A204.1 (cell line): ENCODE data around the gene CCDC78.
"Not testable (repeated sequence)": the region's sequence is repeated elsewhere in the genome, so short reads cannot be mapped to it uniquely, and the experiment has no call there.

Experiments used
- FAIRE-seq: peaks from 2 replicates; lab custom pipeline; 2012; peaks lifted over from hg19 to GRCh38; lab: Jason Lieb, UNC

Gene CCDC78

DNA sequence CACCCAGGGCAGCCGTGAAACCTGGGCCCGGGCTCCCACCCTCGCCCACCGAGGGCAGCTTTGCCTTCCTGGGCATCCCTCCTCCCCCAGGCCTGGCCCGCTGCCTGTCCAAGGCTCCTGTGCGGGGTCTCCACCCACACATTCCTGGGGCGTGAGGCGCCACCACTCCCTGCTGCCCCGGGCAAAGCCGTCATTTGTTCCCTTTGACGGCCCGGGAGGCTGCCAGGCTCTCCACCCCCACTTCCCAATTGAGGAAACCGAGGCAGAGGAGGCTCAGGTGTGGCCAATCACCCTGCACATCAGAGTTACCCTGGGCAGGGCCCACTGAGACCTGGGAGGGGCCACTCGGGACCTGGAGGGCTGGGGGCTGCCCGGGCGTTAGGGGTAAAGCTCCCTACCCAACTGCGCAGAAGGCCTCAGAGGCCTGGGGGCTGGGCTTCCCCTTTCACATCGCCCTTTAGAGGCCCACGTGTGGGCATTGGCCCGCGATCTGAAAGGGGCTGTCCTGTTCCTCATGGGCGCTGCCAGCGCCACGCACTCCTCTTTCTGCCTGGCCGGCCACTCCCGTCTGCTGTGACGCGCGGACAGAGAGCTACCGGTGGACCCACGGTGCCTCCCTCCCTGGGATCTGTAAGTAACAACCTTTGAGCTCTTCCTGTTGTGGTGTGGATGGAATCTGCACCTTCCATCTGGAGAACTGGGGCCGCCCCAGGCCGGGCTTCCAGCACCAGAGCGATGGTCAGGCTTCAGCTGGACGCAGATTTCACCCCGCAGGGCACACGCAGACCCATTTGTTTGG is 34.5 kb upstream of the CCDC78 start, which contains the start of gene MSLN:
TSS of gene MSLN (plus strand) at position 190 of the 799 bp plus-strand sequence. CDS start 1,947 bp downstream, outside the sequence.
- FAIRE-seq = no peak

DNA sequence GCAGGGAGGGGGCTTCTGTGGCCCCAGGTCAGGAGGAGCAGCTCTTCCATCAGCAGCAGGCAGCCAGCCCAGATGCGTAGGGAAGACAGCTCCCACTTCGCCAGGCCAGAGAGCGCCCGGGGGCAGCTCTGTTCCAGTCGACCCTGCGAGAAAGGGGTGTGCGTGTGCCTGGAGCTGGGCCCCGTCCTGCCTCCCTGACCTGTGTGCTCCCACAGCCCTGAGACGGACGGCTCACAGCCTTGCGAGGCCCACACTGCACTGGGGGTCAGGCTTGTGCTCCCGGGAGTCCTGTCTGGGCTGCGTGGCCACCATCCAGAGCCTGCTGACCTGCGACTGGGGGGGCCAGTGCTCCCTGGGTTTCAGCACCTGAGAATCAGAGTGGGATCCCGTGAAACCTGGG is 33.8 kb upstream of the CCDC78 start:
- no peak for FAIRE-seq

DNA sequence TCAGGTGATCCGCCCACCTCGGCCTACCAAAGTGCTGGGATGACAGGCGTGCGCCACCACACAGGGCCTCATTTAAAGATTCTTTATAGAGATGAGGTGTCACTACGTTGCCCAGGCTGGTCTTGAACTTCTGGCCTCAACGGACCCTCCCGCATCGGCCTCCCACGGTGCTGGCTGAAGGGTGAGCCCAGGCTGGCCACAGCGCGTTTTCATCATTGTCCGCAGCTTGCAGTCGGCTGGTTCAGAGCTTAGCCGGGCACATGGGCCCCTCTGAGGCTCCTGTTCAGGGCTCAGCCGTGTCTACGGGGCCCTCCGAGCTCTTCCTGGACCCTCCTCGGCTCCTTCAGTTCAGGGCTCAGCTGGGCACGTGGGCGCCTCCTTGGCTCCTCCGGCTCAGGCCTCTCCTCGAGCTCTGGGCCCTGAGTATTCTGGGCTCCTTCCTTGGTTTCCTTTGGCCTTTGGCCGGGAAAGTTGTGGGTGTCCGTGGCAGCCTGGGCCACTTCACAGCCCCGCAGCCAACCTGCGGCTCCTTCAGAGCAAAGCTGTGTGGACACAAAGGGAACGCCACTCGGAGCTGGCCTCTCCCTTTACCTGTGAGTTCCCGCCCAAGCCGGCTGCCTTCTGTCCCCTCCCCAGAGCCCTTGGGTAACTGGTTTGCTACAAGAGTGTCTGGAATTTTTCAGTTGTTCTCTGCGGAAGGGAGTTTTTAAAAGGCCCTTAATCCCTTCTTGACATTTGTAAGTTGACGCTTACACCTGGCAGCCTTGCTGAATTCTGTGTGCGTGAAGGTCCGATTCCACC is 33.1 kb upstream of the CCDC78 start:
- no peak for FAIRE-seq

DNA sequence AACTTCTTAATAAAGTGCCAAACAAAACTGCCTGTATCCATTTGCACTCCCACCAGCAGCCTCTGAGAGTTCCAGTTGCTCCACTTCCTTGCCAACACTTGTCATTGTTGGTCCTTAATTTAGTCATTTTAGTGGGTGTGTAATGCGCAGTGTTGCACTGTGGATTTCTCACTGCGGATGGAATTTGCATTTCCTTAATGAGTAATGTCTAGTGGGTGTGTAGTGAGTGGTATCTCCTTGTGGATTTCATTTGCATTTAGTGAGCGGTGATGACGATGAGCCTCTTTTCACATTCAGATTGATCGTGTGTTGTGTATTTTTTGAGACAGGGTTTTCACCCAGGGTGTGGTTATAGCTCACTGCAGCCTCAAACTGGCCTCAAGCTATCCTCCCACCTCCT is 30.2 kb upstream of the CCDC78 start:
- no peak for FAIRE-seq

DNA sequence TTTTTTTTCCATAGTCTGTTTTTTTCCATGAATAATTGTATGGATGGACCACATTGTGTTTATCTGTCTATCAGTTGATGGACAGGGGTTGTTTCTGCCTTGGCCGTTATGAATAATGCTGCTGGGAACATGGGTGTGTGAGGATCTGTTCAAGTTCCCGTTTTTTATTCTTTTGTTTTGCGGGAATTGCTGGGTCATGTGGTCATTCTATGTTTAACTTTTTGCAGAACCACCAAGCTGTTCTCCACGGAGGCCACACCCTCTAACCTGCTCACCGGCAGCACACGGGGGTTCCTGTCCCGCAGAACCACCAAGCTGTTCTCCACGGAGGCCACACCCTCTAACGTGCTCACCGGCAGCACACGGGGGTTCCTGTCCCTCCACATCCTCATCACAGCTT is 28.4 kb upstream of the CCDC78 start:
- FAIRE-seq = no peak

DNA sequence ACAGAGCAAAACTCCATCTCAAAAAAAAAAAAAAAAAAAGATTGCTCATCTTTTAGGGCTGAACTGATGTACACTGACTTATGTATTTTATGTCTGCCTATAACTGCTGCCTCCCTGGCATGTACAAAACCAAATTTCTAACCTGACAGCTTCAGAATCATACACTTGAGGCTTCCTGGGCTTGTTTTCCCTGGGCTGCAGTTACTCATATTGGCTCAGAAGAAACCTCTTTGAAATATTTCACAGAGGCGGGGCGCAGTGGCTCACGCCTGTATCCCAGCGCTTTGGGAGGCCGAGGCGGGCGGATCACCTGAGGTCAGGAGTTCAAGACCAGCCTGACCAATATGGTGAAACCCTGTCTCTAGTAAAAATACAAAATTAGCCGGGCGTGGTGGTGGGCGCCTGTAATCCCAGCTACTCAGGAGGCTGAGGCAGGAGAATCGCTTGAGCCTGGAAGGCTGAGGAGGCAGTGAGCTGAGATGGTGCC is 27.9 kb upstream of the CCDC78 start:
- FAIRE-seq = not testable (repeated sequence)

DNA sequence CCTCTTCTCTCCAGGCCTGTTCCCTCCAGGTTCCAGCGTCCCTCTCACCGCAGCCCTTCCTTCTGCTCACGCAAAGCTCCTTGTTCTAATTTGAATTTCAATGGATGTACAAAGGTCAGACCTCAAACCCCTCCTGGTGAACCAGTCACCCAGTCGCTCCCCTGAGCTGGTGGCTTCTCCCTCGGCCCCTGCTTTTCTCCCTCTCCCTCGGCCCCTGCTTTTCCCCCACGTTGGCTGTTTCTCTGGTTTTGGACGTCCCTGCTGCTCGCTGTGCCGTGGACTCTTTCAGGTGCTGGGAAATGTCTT is 25.7 kb upstream of the CCDC78 start:
- FAIRE-seq = no peak

DNA sequence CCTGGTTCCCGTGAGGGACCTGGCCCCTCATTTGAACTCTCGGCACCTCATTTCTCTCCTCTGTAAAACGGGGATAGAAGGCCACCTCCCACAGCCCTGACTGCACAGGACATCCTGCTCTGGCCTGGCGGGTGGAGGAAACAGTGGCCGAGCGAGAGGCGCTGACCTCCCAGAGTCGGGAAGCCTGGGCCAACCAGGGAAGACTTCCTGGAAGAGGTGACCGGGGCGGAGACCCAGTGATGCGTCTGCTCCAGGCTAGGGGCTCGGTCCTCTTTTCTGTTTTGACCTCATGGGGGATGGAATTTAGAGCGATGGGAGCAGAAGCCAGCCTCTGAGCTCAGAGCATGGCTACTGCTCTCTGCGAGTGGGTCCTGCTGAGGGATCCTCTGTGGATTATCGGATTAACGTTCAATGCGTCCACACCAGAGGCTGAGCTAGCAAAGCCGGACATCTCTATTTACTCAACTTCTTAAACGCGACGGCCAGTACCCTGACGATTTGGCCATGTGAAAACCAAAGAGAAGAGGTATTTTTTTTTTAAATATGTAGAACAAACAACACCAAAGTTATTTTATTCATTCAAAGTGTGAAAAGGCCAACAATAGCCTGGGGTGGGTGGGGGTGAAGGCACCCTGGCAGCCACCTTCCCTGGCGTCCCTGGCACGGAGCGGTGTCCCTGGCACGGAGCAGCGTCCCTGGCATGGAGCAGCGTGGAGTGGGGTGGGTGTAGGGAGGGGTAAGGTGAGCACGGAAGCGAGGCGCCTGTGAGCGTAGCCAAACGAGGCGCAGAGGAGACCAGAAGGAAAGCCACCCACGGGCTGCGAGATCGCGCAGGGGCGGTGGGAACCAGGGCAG is 25.1 kb upstream of the CCDC78 start:
- FAIRE-seq = no peak

DNA sequence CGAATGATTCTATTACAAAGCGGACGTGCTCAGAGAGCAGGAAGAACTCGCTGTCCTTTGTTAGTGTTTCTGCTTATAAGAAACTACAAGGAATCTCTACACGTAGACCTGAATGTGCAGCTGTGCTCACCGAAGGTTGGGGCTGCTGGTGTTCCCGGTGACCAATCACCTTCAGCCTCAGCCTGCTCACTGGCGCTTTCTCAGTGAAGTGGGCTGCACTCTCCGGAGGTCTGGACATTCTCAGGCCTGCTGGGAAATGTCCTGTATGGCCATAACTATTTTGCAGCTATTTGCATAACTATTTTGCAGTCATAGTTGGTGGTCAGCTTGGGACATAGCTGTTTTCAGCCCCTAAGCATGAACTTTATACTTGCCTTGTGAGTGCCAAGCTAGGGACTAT is 24.2 kb upstream of the CCDC78 start:
- no peak for FAIRE-seq

DNA sequence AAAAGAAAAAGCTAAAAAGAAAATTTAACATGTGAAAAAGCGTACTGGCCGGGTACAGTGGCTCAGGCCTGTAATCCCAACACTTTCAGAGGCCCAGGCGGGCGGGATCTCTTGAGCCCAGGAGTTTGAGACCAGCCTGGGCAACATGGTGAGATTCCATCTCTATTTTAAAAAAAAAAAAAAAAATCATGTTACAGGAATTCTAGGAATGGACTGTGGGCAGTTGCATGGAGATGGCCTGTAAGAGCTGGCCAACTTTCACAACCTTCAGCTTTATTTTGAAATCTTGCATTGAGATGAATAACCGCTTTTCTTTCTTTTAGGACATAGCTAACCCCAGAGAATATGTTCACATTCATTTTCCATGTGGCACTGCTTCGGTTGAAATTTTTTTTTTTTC is 22.8 kb upstream of the CCDC78 start:
- FAIRE-seq = no peak

DNA sequence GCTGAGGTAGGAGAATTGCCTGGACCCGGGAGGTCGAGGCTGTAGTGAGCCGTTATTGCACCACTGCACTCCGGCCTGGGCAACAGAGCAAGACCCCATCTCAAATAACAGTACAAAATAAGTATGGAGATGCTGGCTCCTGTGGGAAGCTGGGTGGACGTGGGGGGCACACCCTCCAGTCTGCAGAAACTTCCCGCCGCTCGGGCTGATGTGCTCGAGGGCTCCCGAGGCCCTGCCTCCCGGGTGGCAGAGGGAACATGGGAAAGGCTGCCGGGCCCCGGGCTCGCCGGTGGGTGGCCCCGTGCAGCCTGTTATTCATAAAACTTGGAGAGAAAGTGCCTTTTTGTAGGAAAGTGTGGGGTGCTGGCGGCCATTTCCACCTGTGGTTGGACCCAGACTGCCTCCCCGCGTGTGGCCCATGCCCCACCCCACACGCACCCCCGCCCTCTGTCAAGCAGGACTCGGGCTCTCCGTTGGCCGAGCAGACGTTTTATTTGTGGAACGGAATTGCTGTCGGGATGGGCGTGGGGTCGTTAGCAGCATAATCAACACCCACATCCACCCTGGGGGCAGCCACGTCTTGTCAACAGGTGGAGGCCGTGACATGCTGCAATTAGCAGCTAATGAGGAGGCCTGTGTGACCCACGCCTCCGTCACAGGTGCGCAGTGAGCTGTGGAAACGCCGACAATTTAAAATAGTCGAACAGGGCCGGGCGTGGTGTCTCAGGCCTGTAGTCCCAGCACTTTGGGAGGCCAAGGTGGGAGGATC is 21.9 kb upstream of the CCDC78 start:
- FAIRE-seq = no peak

DNA sequence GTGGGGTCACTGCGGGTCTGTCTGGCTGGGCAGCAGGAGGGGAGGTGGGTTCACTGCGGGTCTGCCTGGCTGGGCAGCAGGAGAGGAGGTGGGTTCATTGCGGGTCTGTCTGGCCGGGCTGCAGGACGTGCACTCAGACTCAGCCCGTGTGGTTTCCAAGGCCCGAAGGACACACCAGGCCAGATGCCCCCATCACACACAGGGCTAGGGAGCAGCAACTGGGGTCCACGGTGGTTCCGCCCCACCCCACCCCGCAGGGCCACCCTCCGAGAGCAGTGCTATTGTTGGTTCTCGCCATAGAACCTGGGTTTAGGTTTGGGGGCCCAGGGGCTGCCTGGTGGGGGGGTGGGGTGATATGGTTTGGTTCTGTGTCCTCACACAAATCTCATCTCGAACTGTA is 20.4 kb upstream of the CCDC78 start:
- no peak for FAIRE-seq

DNA sequence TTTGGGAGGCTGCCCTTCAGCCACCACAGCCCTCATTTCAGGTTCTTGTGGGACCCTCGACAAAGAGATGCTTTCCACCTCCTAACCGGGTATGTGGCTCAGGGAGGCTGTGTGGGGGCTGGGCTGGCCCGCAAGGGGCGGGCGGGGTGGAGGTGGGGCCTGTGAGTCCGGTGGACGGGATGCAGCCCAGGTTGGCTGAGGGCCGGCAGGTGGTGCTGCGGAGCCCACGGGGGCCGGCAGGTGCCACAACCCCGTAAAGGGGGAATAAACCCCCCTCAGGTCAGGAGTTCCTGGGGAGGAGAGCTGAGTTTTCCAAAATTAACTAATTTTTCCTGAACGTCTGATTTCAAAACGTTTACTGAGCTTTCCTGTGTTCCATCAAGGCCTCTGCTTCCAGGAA is 19.5 kb upstream of the CCDC78 start:
- FAIRE-seq = no peak

DNA sequence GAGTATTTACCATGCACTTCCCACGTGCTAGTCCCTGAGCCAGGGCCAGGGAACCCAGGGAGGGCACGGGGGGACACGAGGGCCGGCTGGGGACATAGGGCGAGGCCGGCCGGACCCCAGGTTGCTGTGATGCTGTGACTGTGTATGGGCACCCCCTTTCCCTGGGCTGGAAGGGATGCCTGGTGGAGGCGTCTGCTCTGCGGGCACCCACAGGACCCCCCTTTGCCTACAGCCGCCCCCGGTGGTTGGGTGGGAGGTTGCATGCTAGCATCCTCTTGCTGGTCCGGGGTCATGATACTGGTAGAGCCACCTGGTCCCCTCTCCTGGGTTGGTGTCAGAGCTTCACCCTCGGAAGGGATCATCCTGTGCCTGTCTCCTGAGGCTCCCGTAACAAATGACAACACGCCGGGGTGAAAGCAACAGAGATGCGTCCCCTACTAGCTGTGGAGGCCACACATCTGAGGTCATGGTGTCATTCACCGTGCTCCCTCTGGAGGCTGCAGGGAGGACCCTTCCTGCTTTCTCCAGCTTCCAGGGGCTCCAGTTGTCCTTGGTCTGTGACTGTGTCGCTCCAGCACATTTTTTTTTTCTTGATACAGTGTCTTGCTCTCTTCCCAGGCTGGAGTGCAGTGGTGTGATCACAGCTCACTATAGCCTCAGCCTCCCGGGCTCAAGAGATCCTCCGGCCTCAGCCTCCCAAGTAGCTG is 17.7 kb upstream of the CCDC78 start:
- FAIRE-seq = no peak

DNA sequence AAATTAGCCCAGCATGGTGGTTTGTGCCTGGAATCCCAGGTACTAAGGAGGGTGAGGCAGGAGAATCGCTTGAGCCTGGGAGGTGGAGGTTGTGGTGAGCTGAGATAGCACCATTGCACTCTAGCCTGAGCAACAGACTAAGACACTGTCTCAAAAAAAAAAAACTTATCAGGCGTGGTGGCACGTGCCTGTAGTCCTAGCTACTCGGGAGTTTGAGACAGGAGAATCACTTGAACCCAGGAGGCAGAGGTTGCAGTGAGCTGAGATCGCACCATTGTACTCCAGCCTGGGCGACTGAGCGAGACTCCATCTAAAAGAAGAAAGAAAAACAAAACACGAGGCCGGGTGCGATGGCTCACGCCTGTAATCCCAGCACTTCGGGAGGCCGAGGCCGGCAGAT is 16.7 kb upstream of the CCDC78 start:
- FAIRE-seq = not testable (repeated sequence)

DNA sequence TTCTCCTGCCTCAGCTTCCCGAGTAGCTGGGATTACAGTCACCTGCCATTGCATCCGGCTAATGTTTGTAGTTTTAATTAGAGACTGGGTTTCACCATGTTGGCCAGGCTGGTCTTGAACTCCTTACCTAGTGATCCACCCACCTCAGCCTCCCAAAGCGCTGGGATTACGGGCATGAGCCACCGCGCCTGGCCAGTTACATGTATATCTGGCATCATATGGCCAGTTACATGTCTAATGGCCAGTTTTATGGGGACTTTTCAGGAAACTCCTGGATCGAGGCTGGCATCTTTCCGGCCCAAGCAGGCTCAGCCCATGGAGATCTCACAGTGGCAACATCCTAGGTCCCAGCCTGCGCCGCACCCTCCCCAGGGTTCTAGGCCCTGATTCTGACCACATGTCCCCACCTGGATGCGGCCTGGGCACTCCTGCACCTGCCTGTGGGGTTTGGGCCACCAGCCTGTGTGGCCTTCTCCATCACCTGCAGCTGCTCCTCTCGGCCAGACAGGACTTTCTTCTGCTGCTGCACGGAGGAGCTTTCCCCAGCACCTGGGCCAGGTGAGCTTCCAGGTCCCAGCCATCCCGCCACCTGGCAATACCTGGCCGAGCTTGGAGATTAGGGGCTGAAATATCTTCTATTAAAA is 15.9 kb upstream of the CCDC78 start:
- no peak for FAIRE-seq

DNA sequence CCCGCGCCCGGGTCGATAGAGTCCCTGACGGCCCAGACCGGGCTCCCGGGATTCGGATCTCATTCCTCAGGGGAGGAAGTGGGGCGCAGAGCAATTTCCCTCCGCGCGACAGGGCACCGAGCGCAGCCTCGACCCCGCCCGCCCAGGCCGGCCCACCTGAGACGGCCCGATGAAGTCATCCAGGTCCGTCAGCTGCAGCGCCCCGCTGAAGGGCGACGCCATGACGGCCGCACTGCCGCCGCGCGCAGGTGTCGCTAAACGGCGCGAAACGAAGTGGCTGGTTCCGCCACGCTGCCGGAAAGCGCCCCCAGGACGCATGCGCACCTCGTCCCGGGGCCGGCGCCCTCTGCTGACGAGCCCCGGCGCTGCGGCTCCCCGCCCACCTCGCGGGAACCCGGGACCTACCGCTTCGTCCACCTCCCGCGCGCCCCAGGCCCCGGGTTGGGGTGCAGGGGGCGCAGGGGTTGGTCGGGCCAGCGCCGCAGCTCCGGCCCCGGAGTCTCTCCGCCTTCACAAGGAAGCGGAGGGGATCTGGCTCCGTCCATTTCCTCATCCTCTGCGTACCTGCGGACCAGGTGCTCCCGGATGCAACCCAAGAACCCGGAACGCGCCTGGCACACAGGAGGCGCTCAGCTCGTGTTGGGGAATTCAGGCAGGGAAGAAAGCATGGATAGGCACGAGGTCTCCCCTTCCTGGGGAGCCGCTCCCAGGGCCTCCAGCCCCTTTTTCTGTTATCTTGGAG is 14.7 kb upstream of the CCDC78 start, which contains the start of gene CIAO3:
TSS of gene CIAO3 (minus strand) at position 234 of the 742 bp plus-strand sequence. CDS start at position 222, 12 bp downstream.
- no peak for FAIRE-seq

DNA sequence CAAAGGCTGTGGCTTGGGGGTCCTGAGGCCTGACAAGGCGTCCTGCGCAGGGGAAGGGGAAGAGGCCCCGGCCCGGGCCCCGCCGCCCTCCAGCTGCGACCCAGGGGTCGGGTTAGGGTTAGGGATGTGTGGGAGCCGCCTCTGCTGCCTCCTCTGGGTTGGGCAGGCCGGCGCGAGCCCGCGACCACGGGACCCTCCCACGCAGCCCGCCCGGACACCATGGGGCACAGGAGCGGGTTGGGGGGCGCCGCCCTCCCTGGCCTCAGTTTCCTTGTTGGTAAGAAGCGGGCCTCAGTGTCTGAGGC is 14.2 kb upstream of the CCDC78 start:
- FAIRE-seq = no peak

DNA sequence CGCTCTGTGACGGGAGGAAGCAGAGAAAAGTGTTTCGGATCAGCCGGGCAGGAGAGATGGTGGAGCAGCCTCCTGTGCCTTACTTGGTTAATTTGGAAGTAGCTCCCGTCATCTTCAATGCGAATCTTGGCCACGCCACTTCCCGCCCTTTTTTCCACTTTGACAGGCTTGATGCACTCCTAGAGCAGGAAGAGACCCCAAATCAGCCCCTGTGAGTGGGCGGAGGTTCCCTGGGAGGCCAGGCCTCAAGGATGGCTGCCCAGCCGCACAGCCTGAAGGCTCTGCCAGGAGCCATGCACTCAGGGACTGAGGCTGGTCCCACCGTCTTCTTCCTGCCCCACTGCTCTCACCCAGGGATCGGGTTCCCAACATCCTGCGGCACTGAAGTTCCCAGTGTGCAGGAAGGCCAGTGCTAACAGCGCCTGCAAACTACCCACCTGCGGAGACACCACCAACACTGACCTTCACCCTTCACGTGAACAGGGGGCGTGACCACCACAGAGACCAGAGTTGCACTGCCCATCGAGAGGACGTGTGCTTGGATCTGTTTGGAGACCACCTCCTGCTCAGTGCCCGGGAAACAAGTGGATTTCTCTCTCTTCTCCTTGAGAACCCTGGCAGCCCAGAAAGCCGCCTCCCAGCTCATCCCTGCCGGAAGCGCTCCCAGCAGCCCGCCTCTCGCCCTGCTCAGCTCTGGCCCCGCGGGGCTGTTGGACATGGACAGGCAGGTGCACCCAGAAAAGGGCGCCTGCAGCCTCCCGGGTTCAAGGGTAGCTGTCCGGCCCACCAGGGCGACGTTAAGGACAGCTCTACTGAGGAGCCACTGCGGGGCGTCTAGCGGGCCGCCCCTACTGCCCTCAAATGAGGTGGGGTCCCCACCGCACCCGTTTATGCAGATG is 13.6 kb upstream of the CCDC78 start:
- FAIRE-seq = no peak
